GM23248 (cell line): ENCODE measurements around the gene CDC27. TPM values are rescaled to one million over a fixed set of nuclear protein-coding genes. Genes with fewer than 3 reads are reported as not detected.
"Not testable (repeated sequence)": the region's sequence is repeated elsewhere in the genome, so short reads cannot be mapped to it uniquely, and the experiment has no call there.

Source experiments
- DNase-seq: peaks from one replicate; pipeline ENCODE4 v3.0.0-alpha.2; 2015
- H2AFZ ChIP-seq: fragments of 200-600 bp; sonication (generic); 2 replicates; pipeline ENCODE4 v1.6.1; 2016; ENCODE audit warnings: antibody characterized with exemption
- H3F3A ChIP-seq: fragments of 200-600 bp; sonication (generic); 2 replicates; pipeline ENCODE4 v1.6.1; 2016; ENCODE audit warnings: mild to moderate bottlenecking, antibody characterized with exemption, mixed run types; ENCODE audit not compliant: insufficient read depth
- H3K27ac ChIP-seq: fragments of 200-600 bp; sonication (generic); 2 replicates; pipeline ENCODE4 v1.5.1; 2016; ENCODE audit warnings: mild to moderate bottlenecking
- H3K27me3 ChIP-seq: fragments of 200-600 bp; sonication (generic); replicated peaks from 2 replicates; pipeline ENCODE4 v1.6.1; 2016; ENCODE audit warnings: mild to moderate bottlenecking; ENCODE audit not compliant: insufficient read depth
- H3K36me3 ChIP-seq: fragments of 200-600 bp; sonication (generic); 2 replicates; pipeline ENCODE4 v1.6.1; 2016; ENCODE audit warnings: low read depth, mild to moderate bottlenecking
- H3K4me1 ChIP-seq: fragments of 200-600 bp; sonication (generic); 2 replicates; pipeline ENCODE4 v1.6.1; 2016; ENCODE audit warnings: mild to moderate bottlenecking; ENCODE audit not compliant: insufficient read depth
- H3K4me2 ChIP-seq: fragments of 200-600 bp; sonication (generic); one replicate; pipeline ENCODE4 v1.6.1; 2016; ENCODE audit warnings: mild to moderate bottlenecking; ENCODE audit not compliant: unreplicated experiment
- H3K4me3 ChIP-seq: fragments of 200-600 bp; sonication (generic); 2 replicates; pipeline ENCODE4 v1.5.1; 2016; ENCODE audit warnings: mild to moderate bottlenecking
- H3K79me2 ChIP-seq: fragments of 200-600 bp; sonication (generic); 2 replicates; pipeline ENCODE4 v1.6.1; 2016; ENCODE audit warnings: mild to moderate bottlenecking; ENCODE audit not compliant: insufficient read depth
- H3K9ac ChIP-seq: fragments of 200-600 bp; sonication (generic); 2 replicates; pipeline ENCODE4 v1.6.1; 2016; ENCODE audit warnings: mild to moderate bottlenecking
- H3K9me2 ChIP-seq: fragments of 200-600 bp; sonication (generic); 2 replicates; pipeline ENCODE4 v1.6.1; 2016; ENCODE audit warnings: mixed run types, mild to moderate bottlenecking, moderate library complexity; ENCODE audit not compliant: insufficient read depth
- H3K9me3 ChIP-seq: fragments of 200-600 bp; sonication (generic); one replicate; pipeline ENCODE4 v1.6.1; 2017; ENCODE audit warnings: low read depth
- H4K20me1 ChIP-seq: fragments of 200-600 bp; sonication (generic); 2 replicates; pipeline ENCODE4 v1.6.0; 2016; ENCODE audit not compliant: insufficient read depth
- EZH2 ChIP-seq: fragments of 200-600 bp; sonication (generic); IDR thresholded peaks from 2 replicates; pipeline ENCODE4 v1.6.1; 2018; ENCODE audit warnings: antibody characterized with exemption, mild to moderate bottlenecking; ENCODE audit not compliant: insufficient read depth, poor library complexity, severe bottlenecking
- EZH2phosphoT487 ChIP-seq: fragments of 200-600 bp; sonication (generic); IDR thresholded peaks from 2 replicates; pipeline ENCODE4 v1.6.1; 2018; ENCODE audit warnings: antibody characterized with exemption, moderate library complexity, mild to moderate bottlenecking, low read depth; ENCODE audit not compliant: insufficient read depth
- whole genome bisulfite sequencing, 2 experiments: methylation state at CpG; one replicate each; pipeline ENCODE4 v1.1.6; 2015 to 2017; ENCODE audit warnings: low lambda C conversion rate in 2 of 2, low coverage in 1 of 2; ENCODE audit errors: missing lambda C conversion rate in 2 of 2; 5-methylcytosine and 5-hydroxymethylcytosine counted together
- in situ Hi-C: fragments of 300-500 bp; cut with MboI; formaldehyde crosslinking; loops from 2 replicates; pipeline ENCODE4 v1.15.0; 2020
- polyA plus RNA-seq: library from polyadenylated mRNA; unstranded; fragments of >200 nt; fragmentation: Nextera tagmentation; extraction: Ambion mirVana; gene quantifications from 2 replicates; pipeline ENCODE4 v1.2.1, GENCODE V29; 2016
- total RNA-seq: library from RNA; depleted of rRNA; stranded (reverse); fragments of >200 nt; shearing (Covaris generic); gene quantifications from 2 replicates; pipeline ENCODE4 v1.2.3, GENCODE V29; 2014

Gene CDC27
- total and polyA plus RNA-seq, 2 experiments from 2014 or later, result 91.5 to 106 TPM

DNA sequence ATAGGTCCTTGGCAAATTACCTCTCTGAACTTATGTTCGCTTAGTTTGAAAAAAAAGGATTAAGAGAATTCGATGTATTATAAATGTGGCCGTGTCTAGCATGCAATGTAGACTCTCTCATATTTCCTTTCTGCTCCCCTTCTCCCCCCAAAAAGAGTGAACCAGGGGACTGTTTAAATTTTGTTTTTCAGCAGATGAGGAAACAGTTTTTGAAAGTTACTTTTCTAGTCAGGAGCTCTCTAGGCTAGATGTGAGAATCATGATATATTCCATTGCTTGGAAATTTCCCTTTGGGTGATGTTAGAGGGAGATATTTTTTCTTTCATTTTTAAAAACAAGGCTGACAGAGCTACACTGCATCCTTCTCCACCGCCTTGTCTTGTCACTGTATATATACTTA is 1.1 kb upstream of the CDC27 start:
- Histone ChIP-seq H3F3A (peaks cover 8% of the 10 kb centered on the region; the same call in 1 of the 2 replicates), H3K27me3 (no peaks in the 10 kb centered on the region), H2AFZ (peak overlapping the region; percentile 95), H3K4me2 (no peak overlapping the region), H3K9me3 (no peaks in the 10 kb centered on the region), H3K9me2 (no peaks in the 10 kb centered on the region), H3K4me1 (peaks cover 28% of the 10 kb centered on the region), H4K20me1 (peaks cover 9% of the 10 kb centered on the region; the same call in 1 of the 2 replicates), H3K4me3 (no peak overlapping the region), H3K36me3 (no peaks in the 10 kb centered on the region), H3K9ac (no peak overlapping the region; the same call in 1 of the 2 replicates), H3K79me2 (peaks cover 39% of the 10 kb centered on the region), H3K27ac (no peak overlapping the region)
- 96 to 97% methylated on average over 4 of the region's 4 CpGs for WGBS, 2 experiments
- TF ChIP-seq EZH2, result no peak
- TF ChIP-seq EZH2phosphoT487, result no peak
- in situ Hi-C loops, result no loop called here
- no peak for DNase-seq

DNA sequence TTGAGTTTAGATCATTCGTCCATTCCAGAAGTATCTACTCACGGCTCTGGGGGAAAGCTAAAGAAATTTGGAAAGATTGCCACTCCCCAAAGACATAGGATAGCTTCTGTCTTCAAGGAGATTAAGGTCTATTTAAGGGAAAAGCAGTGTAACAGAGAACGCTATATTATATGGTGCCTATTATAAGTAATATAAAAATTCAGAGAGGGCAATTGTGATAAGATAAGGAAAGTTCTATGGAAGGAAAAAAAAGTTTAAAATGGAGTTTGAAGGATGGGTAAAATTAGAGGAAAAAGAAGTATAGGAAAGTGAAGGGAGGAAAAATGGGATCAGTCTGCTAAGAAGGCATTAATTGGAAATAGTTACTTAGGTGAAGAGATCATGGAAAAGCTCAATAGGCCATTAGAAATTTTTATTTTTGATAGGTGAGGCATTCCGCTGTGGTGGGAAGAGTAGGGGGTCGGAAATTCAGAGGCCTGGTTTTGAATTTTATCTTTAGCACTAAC is 690 bp upstream of the CDC27 start:
- Histone ChIP-seq H3K36me3 (no peaks in the 10 kb centered on the region), H3K4me1 (peaks cover 32% of the 10 kb centered on the region), H3K4me3 (peak overlapping the region; percentile 87), H3K9me3 (no peaks in the 10 kb centered on the region), H4K20me1 (peaks cover 9% of the 10 kb centered on the region; the same call in 1 of the 2 replicates), H3K9me2 (no peaks in the 10 kb centered on the region), H3K79me2 (peaks cover 43% of the 10 kb centered on the region), H3F3A (peaks cover 8% of the 10 kb centered on the region; the same call in 1 of the 2 replicates), H3K4me2 (peak overlapping the region; percentile 81), H2AFZ (peak overlapping the region; percentile 95), H3K27ac (peak overlapping the region; percentile 88), H3K9ac (peak overlapping the region; percentile 99), H3K27me3 (no peaks in the 10 kb centered on the region)
- WGBS, 2 experiments, result 41 to 43% methylated on average over 5 of the region's 5 CpGs
- in situ Hi-C loops, result no loop called here
- no peak for DNase-seq
- TF ChIP-seq EZH2phosphoT487 (no peak), EZH2 (no peak)

DNA sequence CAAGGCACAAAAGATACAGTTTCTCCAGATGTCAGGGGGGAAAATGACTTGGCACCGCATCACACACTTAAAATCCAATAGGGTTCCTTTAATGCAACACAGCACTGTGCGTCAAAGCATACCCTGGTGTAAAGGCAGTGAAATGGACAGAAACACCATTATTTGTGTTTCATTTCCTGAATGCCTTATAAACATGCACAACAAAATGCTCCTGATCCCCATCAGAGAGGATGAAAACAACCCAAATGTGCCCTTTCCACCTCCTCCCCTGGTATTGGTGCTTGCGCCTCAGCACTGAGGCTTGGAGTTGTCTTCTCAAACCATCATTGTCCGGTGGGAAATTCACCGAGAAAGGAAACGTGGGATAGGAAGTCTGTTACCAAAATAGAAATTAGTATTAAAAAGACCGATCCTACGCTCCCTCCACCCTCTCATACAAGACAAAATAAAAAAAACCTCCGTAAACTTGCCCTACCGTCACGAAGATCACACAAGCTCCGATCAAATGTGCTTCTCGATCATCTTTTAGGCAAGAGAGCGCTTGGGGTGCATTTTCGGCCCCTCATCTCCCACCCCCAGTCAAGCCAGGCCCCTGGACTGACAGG is 722 bp downstream of the CDC27 start:
- H3K4me3 ChIP-seq, result peak overlapping the region; percentile 87
- peak; percentile 72 for DNase-seq
- 1 to 3% methylated on average over 15 of the region's 15 CpGs for WGBS, 2 experiments
- H3K9me2 ChIP-seq, result no peaks in the 10 kb centered on the region
- H3K79me2 ChIP-seq, result peaks cover 57% of the 10 kb centered on the region
- peaks cover 18% of the 10 kb centered on the region; the same call in 1 of the 2 replicates for H4K20me1 ChIP-seq
- H2AFZ ChIP-seq, result peak overlapping the region; percentile 72
- H3K9me3 ChIP-seq, result no peaks in the 10 kb centered on the region
- H3K4me1 ChIP-seq, result peaks cover 43% of the 10 kb centered on the region
- H3K4me2 ChIP-seq, result peak overlapping the region; percentile 92
- no peaks in the 10 kb centered on the region for H3K27me3 ChIP-seq
- no peaks in the 10 kb centered on the region for H3K36me3 ChIP-seq
- H3K9ac ChIP-seq, result peak overlapping the region; percentile 99
- peak overlapping the region; percentile 96 for H3K27ac ChIP-seq
- no peak for TF ChIP-seq EZH2
- no peak for TF ChIP-seq EZH2phosphoT487
- peaks cover 8% of the 10 kb centered on the region; the same call in 1 of the 2 replicates for H3F3A ChIP-seq
- in situ Hi-C loops, result no loop called here

DNA sequence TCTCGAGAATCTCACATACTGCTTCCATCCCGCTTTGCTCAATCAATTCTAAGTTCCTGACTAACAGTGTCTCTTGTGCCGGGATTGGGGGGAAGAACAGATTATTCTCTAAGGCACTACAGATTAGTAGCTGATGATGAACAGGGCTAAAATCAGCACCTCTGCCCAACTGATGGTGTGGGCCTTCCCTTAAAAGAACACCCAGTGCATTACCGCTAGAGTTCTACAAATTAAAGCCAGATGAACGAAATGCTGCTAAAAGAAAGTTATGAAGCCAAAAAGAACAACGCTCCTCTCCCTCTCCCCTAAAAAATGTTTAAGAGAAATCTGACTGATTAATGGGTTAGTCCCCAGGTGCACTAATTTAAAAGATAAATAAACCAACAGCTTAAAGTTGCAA is 4.4 kb downstream of the CDC27 start:
- Histone ChIP-seq H3K9me2 (no peaks in the 10 kb centered on the region), H3K4me1 (peaks cover 51% of the 10 kb centered on the region), H3K9ac (peak overlapping the region; percentile 22), H3K27ac (peak overlapping the region; percentile 36), H3K9me3 (no peaks in the 10 kb centered on the region), H3K79me2 (peaks cover 94% of the 10 kb centered on the region), H3K27me3 (no peaks in the 10 kb centered on the region), H4K20me1 (peaks cover 31% of the 10 kb centered on the region; the same call in 1 of the 2 replicates), H3K4me3 (peak overlapping the region; percentile 46), H3K36me3 (peaks cover 10% of the 10 kb centered on the region), H3K4me2 (peak overlapping the region; percentile 92), H3F3A (peaks cover 8% of the 10 kb centered on the region; the same call in 1 of the 2 replicates), H2AFZ (no peak overlapping the region)
- in situ Hi-C loops, result no loop called here
- 9% methylated on average over 6 of the region's 6 CpGs for WGBS, 2 experiments
- TF ChIP-seq EZH2 (no peak), EZH2phosphoT487 (no peak)
- peak; percentile 67 for DNase-seq

DNA sequence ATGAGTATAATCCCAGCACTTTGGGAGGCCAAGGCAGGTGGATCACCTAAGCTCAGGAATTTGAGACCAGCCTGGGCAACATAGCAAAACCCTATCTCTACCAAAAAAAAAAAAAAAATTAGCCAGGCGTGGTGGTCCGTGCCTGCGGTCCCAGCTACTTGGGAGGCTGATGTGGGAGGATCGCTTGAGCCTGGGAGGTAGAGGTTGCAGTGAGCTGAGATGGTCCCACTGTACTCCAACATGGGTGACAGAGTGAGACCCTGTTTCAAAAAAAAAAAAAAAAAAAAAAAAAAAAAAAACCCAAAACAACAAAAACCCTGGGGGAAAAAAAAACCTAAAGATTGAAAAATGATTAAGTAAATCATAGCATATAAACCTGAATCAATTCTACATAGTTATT is 8.1 kb downstream of the CDC27 start:
- H3K27ac ChIP-seq, DNase-seq, H3K9me3 ChIP-seq, H3K4me3 ChIP-seq, H3K4me2 ChIP-seq, H3K9ac ChIP-seq, H3F3A ChIP-seq, H3K27me3 ChIP-seq, H3K9me2 ChIP-seq, H2AFZ ChIP-seq, in situ Hi-C loops: not testable (repeated sequence)
- peaks cover 33% of the 10 kb centered on the region for H3K4me1 ChIP-seq
- 98 to 100% methylated on average over 4 of the region's 4 CpGs for WGBS, 2 experiments
- H4K20me1 ChIP-seq, result peaks cover 41% of the 10 kb centered on the region; the same call in 1 of the 2 replicates
- H3K79me2 ChIP-seq, result peaks cover 100% of the 10 kb centered on the region
- H3K36me3 ChIP-seq, result peaks cover 30% of the 10 kb centered on the region
